ENCODE measurements around the gene SWI5.
"Not testable (repeated sequence)": the region's sequence is repeated elsewhere in the genome, so short reads cannot be mapped to it uniquely, and the experiment has no call there.

Gene SWI5

DNA sequence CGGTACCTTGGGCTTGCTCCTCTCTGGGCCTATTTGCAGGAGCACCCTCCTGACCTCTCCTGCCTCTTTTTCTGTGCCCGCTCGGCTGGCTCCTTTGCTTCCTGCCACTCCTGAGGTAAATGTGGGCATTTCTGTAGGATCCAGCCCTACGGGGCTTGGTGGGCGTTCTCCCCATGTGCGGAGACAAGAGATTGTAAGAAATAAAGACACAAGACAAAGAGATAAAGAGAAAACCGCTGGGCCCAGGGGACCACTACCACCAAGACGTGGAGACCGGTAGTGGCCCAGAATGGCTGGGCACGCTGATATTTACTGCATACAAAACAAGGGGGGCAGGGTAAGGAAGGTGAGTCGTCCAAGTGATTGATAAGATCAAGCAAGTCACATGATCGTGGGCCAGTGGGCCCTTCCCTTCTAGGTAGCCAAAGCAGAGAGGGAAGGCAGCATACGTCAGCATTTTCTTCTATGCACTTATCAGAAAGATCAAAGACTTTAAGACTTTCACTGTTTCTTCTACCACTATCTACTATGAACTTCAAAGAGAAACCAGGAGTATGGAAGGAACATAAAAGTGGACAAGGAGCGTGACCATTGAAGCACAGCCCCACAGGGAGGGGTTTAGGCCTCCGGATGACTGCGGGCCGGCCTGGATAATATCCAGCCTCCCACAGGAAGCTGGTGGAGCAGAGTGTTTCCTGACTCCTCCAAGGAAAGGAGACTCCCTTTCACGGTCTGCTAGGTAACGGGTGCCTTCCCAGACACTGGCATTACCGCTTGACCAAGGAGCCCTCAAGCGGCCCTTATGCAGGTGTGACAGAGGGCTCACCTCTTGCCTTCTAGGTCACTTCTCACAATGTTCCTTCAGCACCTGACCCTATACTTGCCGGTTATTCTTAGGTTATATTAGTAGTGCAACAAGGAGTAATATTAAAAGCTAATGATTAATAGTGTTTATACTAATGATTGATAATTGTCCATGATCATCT, 3.3 kb downstream of the SWI5 start:
- DNase-seq = not testable (repeated sequence)

- DNase-seq = no peak
Measured at GRCh38 chr9:128280084-128280622, 4.1 kb downstream of the SWI5 start.

- no peak for DNase-seq
Measured at GRCh38 chr9:128282500-128282899, 6.4 kb downstream of the SWI5 start.

GRCh38 chr9:128285033-128285784, 9.1 kb downstream of the SWI5 start:
- DNase-seq = no peak

- no peak for DNase-seq
Measured at GRCh38 chr9:128286440-128286839, 10.4 kb downstream of the SWI5 start.

DNA sequence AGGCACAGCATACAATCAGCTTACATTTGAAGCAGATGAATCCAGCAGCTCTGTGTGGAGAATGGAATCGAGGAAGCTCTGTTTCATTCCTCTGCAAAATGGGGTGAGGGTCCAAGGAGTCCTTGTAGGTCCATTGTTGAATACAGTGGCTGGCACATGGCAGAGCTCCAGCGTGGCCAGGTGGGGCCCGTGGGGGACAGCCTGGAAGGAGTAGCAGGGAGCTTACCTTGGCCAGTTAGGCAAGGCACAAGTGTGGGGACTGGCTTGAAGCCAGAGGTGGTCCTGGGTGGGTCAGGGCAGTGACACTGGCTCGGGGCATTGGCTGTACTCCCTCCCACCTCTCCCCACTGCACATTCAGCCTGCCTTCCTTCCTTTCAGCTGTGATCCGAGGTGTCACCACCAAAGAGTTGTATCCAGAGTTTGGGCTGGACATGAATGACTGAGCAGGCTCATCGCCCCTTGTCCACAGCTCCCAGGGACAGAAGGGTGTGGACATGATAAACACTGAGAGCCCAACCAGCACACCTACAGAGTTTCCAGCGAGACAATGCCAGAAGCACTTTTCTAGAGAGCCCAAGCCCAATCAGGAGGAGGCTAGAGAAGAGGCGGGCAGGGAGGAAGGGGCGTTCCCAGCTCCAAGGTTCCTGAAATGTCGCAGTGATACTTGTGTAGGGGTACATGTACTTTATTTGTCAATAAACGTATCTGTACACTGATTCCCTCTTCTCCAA, 12.4 kb downstream of the SWI5 start:
- DNase-seq = no peak

- no peak for DNase-seq
Measured at GRCh38 chr9:128292009-128292408, 15.9 kb downstream of the SWI5 start.

DNA sequence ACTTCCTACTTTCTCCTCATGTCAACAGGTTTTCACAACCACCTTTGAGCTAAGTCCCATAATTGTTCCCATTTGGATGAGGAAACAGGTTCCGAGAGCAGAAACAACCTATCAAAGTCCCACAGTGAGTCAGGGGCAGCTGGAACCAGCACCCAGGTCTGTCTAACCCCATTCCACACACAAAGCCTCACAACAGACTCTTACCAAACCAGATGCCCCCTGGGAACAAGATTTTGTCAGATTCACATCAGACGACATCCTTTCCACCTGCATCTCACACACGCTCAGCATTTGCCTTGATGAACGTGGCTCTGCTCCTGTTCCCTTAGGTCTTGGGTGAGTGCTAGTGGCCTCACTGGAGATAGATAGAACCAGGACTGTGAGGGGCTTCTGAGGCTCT, 17.0 kb downstream of the SWI5 start:
- no peak for DNase-seq

- no peak for DNase-seq
Measured at GRCh38 chr9:128294142-128294541, 18.1 kb downstream of the SWI5 start.

DNA sequence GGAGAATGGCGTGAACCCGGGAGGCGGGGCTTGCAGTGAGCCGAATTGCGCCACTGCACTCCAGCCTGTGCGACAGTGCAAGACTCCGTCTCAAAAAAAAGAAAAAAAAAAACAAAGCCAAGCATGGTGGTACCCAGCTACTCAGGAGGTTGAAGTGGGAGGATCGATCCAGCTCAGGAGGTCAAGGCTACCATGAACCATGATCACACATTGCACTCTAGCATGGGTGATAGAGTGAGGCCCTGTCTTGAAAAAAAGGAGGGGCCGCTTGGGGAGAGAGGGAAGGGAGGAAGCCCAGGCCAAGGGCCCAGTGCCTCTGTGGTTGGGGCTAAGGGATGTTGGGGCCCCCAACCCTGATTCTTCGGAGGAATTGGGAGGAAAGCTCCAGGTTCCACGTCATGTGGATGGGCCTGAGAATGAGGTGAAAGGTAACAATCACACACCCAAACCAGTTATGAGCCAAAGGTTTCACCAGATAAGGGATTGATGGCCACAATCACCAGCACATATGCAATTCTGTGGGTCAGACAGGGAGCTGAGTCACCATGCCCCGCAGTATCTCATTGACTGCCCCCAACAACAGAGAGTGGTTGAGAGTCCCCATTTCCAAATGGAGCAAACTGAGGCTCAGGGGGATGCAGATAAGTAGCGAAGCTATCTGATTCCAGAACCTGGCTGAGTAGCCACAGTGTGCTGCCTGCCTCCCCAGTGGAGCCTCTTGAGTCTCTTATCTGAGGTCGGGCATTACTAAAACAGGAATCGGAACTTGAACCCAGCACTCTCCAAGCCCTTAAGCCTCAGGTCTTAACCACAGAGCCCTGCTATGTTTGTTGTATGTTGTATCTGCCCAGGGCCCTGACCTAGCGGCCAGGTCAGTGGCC, 20.5 kb downstream of the SWI5 start:
- DNase-seq = no peak

DNA sequence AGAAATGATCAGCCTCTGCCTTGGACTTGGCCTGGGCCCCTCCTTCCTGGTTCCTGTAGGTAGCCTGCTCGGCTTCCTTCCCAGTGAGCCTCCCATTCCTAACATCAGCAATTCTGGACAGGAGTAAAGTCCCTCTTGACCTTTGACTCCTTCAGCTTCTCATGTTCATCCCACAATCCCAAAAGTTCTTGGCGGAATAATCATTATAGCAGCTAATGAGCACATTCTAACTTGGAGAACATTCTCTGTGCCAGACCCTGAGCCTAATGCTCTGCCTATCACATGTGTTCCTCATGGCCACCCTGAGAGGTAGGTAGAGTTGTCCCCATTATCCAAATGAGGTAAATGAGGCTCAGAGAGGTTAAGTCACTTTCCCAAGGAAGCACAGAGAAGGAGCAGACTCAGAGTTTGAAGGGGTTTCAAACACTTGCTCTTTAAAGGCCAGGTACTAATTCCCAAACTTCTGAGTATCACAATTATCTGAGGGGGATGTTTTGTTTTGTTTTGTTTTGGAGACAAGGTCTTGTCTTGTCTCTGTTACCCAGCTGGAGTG, 21.2 kb downstream of the SWI5 start:
- no peak for DNase-seq

- DNase-seq = no peak
Measured at GRCh38 chr9:128298535-128299482, 22.7 kb downstream of the SWI5 start.

- no peak for DNase-seq
Measured at GRCh38 chr9:128304136-128304970, 28.3 kb downstream of the SWI5 start.

DNA sequence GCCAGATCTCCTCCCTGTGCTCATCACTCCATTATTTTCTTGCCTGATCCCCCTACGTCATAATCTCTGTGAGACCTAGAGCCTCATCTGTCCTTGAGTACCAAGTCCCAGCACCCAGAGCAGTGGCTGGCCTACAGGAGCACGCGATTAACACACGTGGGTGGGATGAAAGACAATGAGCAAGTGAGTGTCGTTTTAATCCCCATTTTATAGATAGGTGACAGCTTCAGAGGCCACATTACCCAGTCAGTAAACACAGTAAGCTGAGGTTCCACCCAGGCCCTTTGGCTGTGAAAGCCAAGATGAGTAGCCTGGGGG, 28.9 kb downstream of the SWI5 start:
- DNase-seq = no peak

DNA sequence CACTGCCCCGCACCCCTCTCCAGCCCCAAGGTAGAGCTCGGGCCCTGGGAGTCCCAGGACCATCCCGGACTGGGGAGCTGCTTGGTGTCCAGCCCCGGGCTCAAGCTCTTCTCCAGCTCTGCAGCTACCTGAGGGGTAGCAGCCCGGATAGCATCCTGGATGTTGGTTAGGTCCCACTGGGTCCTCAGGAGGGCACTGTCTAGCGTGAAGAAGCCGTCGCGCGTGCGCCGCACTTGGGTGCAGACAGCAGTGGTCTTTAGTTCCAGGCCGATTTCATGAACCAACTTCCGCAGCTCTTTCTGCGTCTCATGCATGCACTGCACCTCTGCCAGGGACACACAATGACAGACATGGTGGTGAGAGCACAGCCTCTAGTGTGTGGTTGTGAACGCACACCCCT, 33.5 kb downstream of the SWI5 start:
- DNase-seq = no peak

DNA sequence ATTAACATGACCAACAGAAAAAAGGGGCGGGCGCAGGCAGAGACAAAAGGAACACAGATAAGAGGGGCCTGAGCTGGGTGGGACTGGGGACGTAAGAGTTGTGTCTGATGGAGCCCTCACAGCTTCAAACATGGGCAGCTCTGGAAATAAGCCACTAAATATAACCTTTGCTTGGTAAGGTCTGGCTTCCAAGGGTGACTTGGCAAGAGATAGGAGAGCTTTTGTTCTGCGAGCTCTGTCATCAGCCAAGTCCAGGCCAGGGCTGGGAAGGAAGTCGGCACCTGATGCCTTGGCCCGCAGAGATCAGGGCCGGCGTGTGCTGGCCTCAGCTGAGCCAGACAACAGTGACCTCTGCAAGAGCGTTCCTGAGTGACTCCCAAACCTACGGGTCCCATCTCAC, 34.4 kb downstream of the SWI5 start:
- DNase-seq = no peak

- no peak for DNase-seq
Measured at GRCh38 chr9:128314697-128315096, 38.6 kb downstream of the SWI5 start.

DNA sequence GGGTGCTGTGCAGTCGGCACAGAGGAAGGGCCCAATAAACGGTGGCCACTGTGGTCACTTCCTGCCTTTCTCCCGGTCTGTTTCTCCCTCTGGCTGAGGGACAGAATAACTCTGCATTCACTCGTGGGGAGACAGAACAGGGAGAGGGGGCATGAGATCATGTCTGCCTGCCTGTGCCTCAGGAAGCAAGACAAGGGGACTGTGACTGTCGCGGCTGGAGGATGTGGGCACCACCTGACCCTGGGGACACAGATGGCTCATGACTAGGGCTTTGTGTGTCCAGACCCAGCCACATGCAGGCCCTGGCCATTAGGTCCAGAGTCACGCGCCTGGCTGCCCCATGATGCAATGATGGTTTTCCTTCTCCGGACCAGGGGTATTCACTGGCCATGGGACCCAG, 40.3 kb downstream of the SWI5 start:
- DNase-seq = no peak

GRCh38 chr9:128317629-128318028, 41.6 kb downstream of the SWI5 start:
- no peak for DNase-seq

DNA sequence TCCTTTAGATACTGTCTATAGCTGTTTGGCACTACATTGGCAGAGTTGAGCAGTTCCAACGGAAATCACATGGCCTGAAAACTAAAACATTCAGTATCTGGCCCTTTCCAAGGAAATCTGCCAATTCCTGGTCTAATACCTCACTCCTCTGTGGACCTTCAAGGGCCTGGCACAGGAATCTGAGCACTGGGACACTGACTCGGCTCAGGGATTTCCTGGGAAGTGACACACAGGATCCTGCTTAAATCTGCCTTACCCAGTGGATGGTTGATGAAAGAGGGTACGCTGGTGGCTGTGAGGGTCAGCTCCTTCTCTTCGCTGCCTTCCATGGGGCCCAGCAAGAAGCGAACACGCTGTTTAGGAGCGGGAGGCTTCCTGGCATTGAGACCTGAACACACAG, 45.3 kb downstream of the SWI5 start:
- no peak for DNase-seq
